GM12891 (cell line): ENCODE results near the gene ZNF24.

Experiments used
- PAX5 ChIP-seq: IDR thresholded peaks from 2 replicates; pipeline ENCODE4 v1.6.1; 2011; ENCODE audit warnings: low read length, moderate library complexity, mild to moderate bottlenecking; ENCODE audit not compliant: insufficient read depth, severe bottlenecking
- POLR2A ChIP-seq: IDR thresholded peaks from 2 replicates; pipeline ENCODE4 v1.6.1; 2011; ENCODE audit warnings: low read depth, low read length, control low read depth
- POLR2AphosphoS5 ChIP-seq: IDR thresholded peaks from 2 replicates; pipeline ENCODE4 v1.6.1; 2011; ENCODE audit warnings: low read depth, low read length, control low read depth
- POU2F2 ChIP-seq: IDR thresholded peaks from 2 replicates; pipeline ENCODE4 v1.6.1; 2011; ENCODE audit warnings: low read depth, mild to moderate bottlenecking, control low read depth, low read length, moderate library complexity
- SPI1 ChIP-seq: IDR thresholded peaks from 2 replicates; pipeline ENCODE4 v1.6.1; 2011; ENCODE audit warnings: low read depth, low read length, control low read depth
- TAF1 ChIP-seq: IDR thresholded peaks from 2 replicates; pipeline ENCODE4 v1.6.1; 2011; ENCODE audit warnings: low read depth, low read length, control low read depth

DNA sequence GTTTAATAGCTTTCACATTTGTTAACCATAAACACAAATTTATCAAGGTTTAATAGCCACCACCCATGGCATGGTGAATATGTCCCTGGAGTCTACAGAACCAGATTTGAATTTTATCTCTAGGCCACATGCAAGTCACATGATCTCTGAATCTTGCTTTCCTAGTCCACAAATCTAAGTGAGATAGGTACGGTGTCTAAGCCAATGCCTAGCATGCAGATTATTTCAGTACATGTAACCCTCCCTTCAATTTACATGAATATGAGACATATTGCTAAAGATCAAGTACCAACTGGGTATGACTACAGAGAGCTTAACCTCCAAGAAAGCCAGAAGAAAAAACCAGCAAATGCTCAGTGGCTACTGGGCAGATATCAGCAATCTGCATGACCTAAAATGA lies 10.0 kb downstream of the ZNF24 start:
- TF ChIP-seq POLR2A (peak; percentile 54; the same call in 1 of the 2 replicates), POU2F2 (no peak), PAX5 (no peak), TAF1 (no peak), POLR2AphosphoS5 (no peak; the same call in 1 of the 2 replicates), SPI1 (no peak)
